K562 (cell line): ENCODE results near the gene MRPL40. TPM values are rescaled to one million over a fixed set of nuclear protein-coding genes. Genes with fewer than 3 reads are reported as not detected.

Experiments
- ATAC-seq: fragments of 200-7000 bp; cut with Tn5 transposase; 3 replicates; pipeline ENCODE4 v1.9.1; 2020; ENCODE audit warnings: moderate library complexity
- BruUV-seq: library from RNA; stranded (reverse); fragments of 400-500 nt; replicated peaks from 2 replicates; lab custom pipeline; 2021; lab: Mats Ljungman, UMichigan
- CTCF ChIA-PET: fragments of 300-600 bp; formaldehyde crosslinking; extraction: SDS; loops from one replicate; lab custom pipeline; 2021; ENCODE audit warnings: low intra/inter-chr PET ratio; lab: Yijun Ruan, JAX
- POLR2A ChIA-PET: fragments of 300-600, 350-650 bp; sonication (Branson Sonifier 250); formaldehyde crosslinking; extraction: SDS; loops from one replicate; lab custom pipeline; 2021; ENCODE audit warnings: antibody characterized with exemption, inconsistent platforms; lab: Yijun Ruan, JAX
- DNase-seq, 4 experiments: peaks; one replicate each; pipeline versions ENCODE4 v3.0.0 to v3.0.0-alpha.2; 2011 to 2018; ENCODE audit warnings: low spot score in 3 of 4, mixed read lengths in 3 of 4; ENCODE audit errors: extremely low read depth in 1 of 4
- FAIRE-seq: peaks from 2 replicates; lab custom pipeline; 2011; peaks lifted over from hg19 to GRCh38; lab: Jason Lieb, UNC
- H2AFZ ChIP-seq: 2 replicates; pipeline ENCODE4 v1.6.0; 2011; ENCODE audit warnings: low read depth, low read length, control low read depth, inconsistent platforms
- H3K27ac ChIP-seq: fragments of 200-600 bp; 3 replicates; pipeline ENCODE4 v1.8.0; 2011; ENCODE audit warnings: low read depth, mild to moderate bottlenecking, control low read depth, inconsistent platforms, low read length, moderate library complexity, mixed read lengths; ENCODE audit errors: extremely low read depth
- H3K27me3 ChIP-seq, 2 experiments: fragments of 300-600 bp in 1 of 2; 2 replicates in 1 of 2; 3 replicates in 1 of 2; pipeline versions ENCODE4 v1.6.0 to v1.8.0; 2011; ENCODE audit warnings: inconsistent platforms in 2 of 2, low read length in 2 of 2, mild to moderate bottlenecking in 1 of 2, mixed read lengths in 1 of 2, moderate library complexity in 1 of 2; ENCODE audit not compliant: control insufficient read depth in 2 of 2, insufficient read depth in 2 of 2
- H3K36me3 ChIP-seq: fragments of 300-600 bp; 3 replicates; pipeline ENCODE4 v1.8.0; 2011; ENCODE audit warnings: mild to moderate bottlenecking, low read length, inconsistent platforms; ENCODE audit not compliant: control insufficient read depth, insufficient read depth
- H3K4me1 ChIP-seq, 2 experiments: fragments of 200-600 bp in 1 of 2; replicated peaks in 1 of 2; 2 replicates in 1 of 2; 3 replicates in 1 of 2; pipeline versions ENCODE4 v1.5.1 to v1.8.0; 2011; ENCODE audit warnings: inconsistent platforms in 2 of 2, low read length in 2 of 2, mild to moderate bottlenecking in 1 of 2, mixed read lengths in 1 of 2, moderate library complexity in 1 of 2; ENCODE audit not compliant: control insufficient read depth in 2 of 2, insufficient read depth in 2 of 2
- H3K4me2 ChIP-seq: 2 replicates; pipeline ENCODE4 v1.6.1; 2011; ENCODE audit warnings: low read length, control low read depth, inconsistent platforms, mixed read lengths; ENCODE audit not compliant: insufficient read depth
- H3K4me3 ChIP-seq: fragments of 200-600 bp; sonication (generic), shearing (Covaris generic); 2 replicates; pipeline ENCODE4 v1.5.1; 2016; ENCODE audit warnings: control low read depth, inconsistent platforms
- H3K79me2 ChIP-seq: fragments of 200-600 bp; 3 replicates; pipeline ENCODE4 v1.8.0; 2011; ENCODE audit warnings: low read length, inconsistent platforms; ENCODE audit not compliant: control insufficient read depth, insufficient read depth
- H3K9ac ChIP-seq, 2 experiments: 2 replicates each; pipeline versions ENCODE4 v1.6.0 to v1.6.1; 2011; ENCODE audit warnings: low read depth in 2 of 2, low read length in 2 of 2, control low read depth in 1 of 2, inconsistent platforms in 1 of 2, mild to moderate bottlenecking in 1 of 2, mixed read lengths in 1 of 2; ENCODE audit not compliant: insufficient read depth in 1 of 2
- H3K9me1 ChIP-seq: one replicate; pipeline ENCODE4 v1.6.0; 2011; ENCODE audit warnings: inconsistent platforms, mild to moderate bottlenecking, low read length, moderate library complexity; ENCODE audit not compliant: control insufficient read depth, insufficient read depth
- H3K9me3 ChIP-seq: replicated peaks from 2 replicates; pipeline ENCODE4 v1.5.1; 2011; ENCODE audit warnings: low read depth, low read length, inconsistent platforms; ENCODE audit not compliant: control insufficient read depth, insufficient read depth
- H4K20me1 ChIP-seq: replicated peaks from 2 replicates; pipeline ENCODE4 v1.6.1; 2011; ENCODE audit warnings: low read length, inconsistent platforms, mixed read lengths; ENCODE audit not compliant: control insufficient read depth, insufficient read depth
- CBFB ChIP-seq: sonication (generic); formaldehyde crosslinking; IDR thresholded peaks from 2 replicates; pipeline ENCODE4 v1.4.0; 2020; ENCODE audit warnings: mild to moderate bottlenecking, missing genetic modification reagents
- FOXM1 ChIP-seq, 2 experiments: fragments of 450-650 bp in 1 of 2; sonication (generic) in 1 of 2; formaldehyde crosslinking in 1 of 2; IDR thresholded peaks; 2 replicates each; pipeline versions ENCODE4 v1.6.1 to v1.9.0; 2017 to 2022; ENCODE audit warnings: low read depth in 2 of 2, mild to moderate bottlenecking in 2 of 2, missing genetic modification reagents in 1 of 2, moderate library complexity in 1 of 2
- FOXP1 ChIP-seq: sonication (generic); formaldehyde crosslinking; IDR thresholded peaks from 2 replicates; pipeline ENCODE4 v1.8.0; 2022; ENCODE audit warnings: mild to moderate bottlenecking, missing genetic modification reagents
- KDM2B ChIP-seq: fragments of 250-450 bp; sonication (Bioruptor Pico); IDR thresholded peaks from 2 replicates; pipeline ENCODE4 v1.8.0; 2021; ENCODE audit warnings: mild to moderate bottlenecking, moderate library complexity
- MCM7 ChIP-seq, 2 experiments: fragments of 450-650 bp; IDR thresholded peaks; 2 replicates each; pipeline ENCODE4 v1.6.1; 2016 to 2018
- NR2F6 ChIP-seq: fragments of 450-650 bp; formaldehyde crosslinking; IDR thresholded peaks from 2 replicates; pipeline ENCODE4 v1.4.0; 2020; ENCODE audit warnings: mild to moderate bottlenecking
- WGBS: fragments of 100-300 bp; shearing (Covaris generic); methylation state at CpG from one replicate; pipeline ENCODE4 v1.1.6; 2016; ENCODE audit warnings: low coverage, mixed read lengths; ENCODE audit not compliant: insufficient coverage; ENCODE audit errors: missing lambda C conversion rate; 5-methylcytosine and 5-hydroxymethylcytosine counted together
- in situ Hi-C: fragments of 300-500 bp; cut with MboI; formaldehyde crosslinking; loops from 4 replicates; pipeline ENCODE4 v1.15.0; 2018; ENCODE audit warnings: inconsistent platforms, mixed read lengths
- intact Hi-C: fragments of 100-400 bp; cut with micrococcal nuclease; formaldehyde crosslinking; loops from 2 replicates; pipeline ENCODE4 v1.14.2; 2022
- polyA plus RNA-seq, 8 experiments: library from polyadenylated mRNA; depleted of rRNA in 4 of 8; stranded (reverse) in 5 of 8; unstranded in 3 of 8; fragments of >200 nt; fragmentation: Nextera tagmentation in 2 of 8; fragmentation: Illumina TruSeq in 1 of 8; extraction: Ambion mirVana in 2 of 8; extraction: Trizol in 1 of 8; gene quantifications; 2 replicates each; pipeline versions ENCODE4 v1.2.1 to v1.2.3, GENCODE V29; 2011 to 2014; ENCODE audit warnings: inconsistent platforms in 1 of 8, missing spikeins in 1 of 8
- total RNA-seq, 7 experiments: library from RNA; depleted of rRNA in 6 of 7; stranded (reverse); fragments of >200 nt in 6 of 7; fragmentation: Illumina TruSeq in 2 of 7; extraction: Trizol in 2 of 7; gene quantifications; 2 replicates each; pipeline versions ENCODE4 v1.2.1 to v1.2.3, GENCODE V29; 2011 to 2021; ENCODE audit warnings: low replicate concordance in 1 of 7
- TF ChIP-seq, protein P1 (sequence below), 2 experiments: fragments of 450-650 bp in 1 of 2; sonication (generic) in 1 of 2; formaldehyde crosslinking in 1 of 2; IDR thresholded peaks; 2 replicates each; pipeline versions ENCODE4 v1.7.1 to v1.9.0; 2016 to 2022; ENCODE audit warnings: inconsistent platforms in 1 of 2, mild to moderate bottlenecking in 1 of 2, missing genetic modification reagents in 1 of 2

Gene MRPL40
- total and polyA plus RNA-seq, 9 of the 15 experiments (the other 6 are each of a cell fraction or from before 2014, with no cell fraction given): 132 to 652 (median 208) TPM

DNA sequence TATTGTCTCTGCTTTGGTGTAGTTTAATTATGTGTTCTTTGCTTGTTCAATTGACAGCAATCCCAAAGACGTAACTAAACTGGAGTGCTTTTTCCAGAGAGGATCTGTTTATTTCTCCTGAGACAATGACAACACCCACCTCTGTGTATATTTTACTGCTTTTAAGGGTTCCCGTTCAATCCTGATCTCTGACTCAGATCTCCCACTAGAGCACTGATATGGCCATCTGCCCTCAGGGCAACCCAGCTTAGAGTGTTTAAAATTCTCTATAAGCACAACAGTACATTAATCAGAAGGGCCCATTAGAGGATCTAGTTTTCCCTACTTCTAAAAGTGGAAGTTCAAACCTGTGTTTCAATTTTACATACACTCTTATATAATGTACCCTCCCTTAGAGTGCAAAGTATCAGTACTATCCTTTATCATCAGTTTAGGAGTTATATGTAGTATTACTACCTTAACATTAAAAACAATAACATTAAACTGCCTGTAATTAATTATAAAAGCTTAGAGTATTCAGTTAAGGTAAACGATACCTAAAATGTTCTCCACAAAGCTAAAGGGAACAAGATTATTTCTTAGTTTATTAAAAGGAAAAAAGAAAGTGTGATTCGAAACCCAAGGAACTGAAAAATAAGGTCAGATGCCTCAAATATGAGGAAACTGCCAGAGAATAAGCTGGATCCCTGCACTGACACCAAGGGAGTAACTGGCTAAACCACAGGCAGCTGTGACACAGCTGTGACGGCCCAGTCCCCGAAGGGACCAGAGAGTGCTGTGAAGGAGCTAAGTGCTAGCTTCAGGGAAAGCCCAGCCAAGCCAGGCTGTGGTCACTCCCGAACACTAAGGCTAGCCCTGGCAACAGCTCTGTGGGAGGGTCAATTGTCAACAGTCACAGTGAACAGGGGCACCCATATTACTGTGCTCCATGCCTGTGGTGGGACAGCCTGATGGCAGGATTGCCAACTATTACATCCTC lies 31.4 kb downstream of the MRPL40 start (continued):
- peak; percentile 70; the same call in 1 of the 2 replicates for TF ChIP-seq KDM2B (CRISPR knock-in tag)

DNA sequence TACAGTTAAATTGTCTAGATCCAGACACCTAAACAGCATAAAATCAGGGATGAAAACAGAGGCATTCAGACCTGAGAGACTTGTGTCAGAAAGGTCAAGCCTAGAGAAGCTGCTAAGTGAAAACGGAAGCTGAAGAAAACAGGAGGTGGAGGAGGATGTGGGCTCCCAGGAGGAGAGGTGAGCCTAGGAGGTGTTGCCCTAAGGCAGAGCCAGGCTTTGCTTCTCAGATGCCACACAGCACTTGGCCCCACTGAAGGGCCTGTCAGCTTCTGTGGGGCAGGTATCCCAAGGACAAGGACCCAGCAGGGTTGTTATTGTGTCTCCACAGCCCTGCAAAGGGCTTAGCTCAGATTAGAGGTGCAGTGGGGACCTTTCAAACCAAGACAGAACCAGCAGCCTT lies 32.2 kb downstream of the MRPL40 start:
- peak in 1 of 4 experiments; percentile 39 for DNase-seq
- POLR2A ChIA-PET: interaction anchor here (0.6 to 13.6 kb wide), 13 partner anchors 9 to 320 kb away, joined by 3 to 148 read pairs (median 6); partner anchors contain the start of genes C22orf39, CDC45, ESS2 and MRPL40
- Histone ChIP-seq H2AFZ (no peak overlapping the region), H3K27me3 (no peaks in the 10 kb centered on the region), H3K4me2 (no peak overlapping the region), H3K9me3 (no peaks in the 10 kb centered on the region), H3K4me3 (no peak overlapping the region), H3K9ac (peak overlapping the region in 1 of 2 experiments; percentile 21; a peak in 1 of 4 replicates), H3K36me3 (peaks cover 98% of the 10 kb centered on the region), H3K79me2 (no peaks in the 10 kb centered on the region), H3K27ac (no peak overlapping the region), H4K20me1 (peaks cover 11% of the 10 kb centered on the region), H3K4me1 (no peaks in the 10 kb centered on the region), H3K9me1 (peaks cover 9% of the 10 kb centered on the region)
- CTCF ChIA-PET: no interaction called here
- no TSS peak for BruUV-seq
- no peak for ATAC-seq
- no peak for FAIRE-seq
- 83% methylated on average over 1 of the region's 1 CpG for WGBS
- in situ Hi-C loops: no loop called here
- intact Hi-C loops: no loop called here
- TF ChIP-seq CBFB (CRISPR knock-in tag): 0 out of 2 replicates have a peak, but pooled peaks have one; percentile 10
- TF ChIP-seq, protein P1, sequence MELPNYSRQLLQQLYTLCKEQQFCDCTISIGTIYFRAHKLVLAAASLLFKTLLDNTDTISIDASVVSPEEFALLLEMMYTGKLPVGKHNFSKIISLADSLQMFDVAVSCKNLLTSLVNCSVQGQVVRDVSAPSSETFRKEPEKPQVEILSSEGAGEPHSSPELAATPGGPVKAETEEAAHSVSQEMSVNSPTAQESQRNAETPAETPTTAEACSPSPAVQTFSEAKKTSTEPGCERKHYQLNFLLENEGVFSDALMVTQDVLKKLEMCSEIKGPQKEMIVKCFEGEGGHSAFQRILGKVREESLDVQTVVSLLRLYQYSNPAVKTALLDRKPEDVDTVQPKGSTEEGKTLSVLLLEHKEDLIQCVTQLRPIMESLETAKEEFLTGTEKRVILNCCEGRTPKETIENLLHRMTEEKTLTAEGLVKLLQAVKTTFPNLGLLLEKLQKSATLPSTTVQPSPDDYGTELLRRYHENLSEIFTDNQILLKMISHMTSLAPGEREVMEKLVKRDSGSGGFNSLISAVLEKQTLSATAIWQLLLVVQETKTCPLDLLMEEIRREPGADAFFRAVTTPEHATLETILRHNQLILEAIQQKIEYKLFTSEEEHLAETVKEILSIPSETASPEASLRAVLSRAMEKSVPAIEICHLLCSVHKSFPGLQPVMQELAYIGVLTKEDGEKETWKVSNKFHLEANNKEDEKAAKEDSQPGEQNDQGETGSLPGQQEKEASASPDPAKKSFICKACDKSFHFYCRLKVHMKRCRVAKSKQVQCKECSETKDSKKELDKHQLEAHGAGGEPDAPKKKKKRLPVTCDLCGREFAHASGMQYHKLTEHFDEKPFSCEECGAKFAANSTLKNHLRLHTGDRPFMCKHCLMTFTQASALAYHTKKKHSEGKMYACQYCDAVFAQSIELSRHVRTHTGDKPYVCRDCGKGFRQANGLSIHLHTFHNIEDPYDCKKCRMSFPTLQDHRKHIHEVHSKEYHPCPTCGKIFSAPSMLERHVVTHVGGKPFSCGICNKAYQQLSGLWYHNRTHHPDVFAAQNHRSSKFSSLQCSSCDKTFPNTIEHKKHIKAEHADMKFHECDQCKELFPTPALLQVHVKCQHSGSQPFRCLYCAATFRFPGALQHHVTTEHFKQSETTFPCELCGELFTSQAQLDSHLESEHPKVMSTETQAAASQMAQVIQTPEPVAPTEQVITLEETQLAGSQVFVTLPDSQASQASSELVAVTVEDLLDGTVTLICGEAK (IDR thresholded peaks at IDR 0.05): no peak
- TF ChIP-seq, protein P1 (CRISPR knock-in tag; IDR thresholded peaks at IDR 0.05): 0 out of 2 replicates have a peak, but pooled peaks have one; percentile 37
- TF ChIP-seq FOXP1 (CRISPR knock-in tag): peak; percentile 33; the same call in 1 of the 2 replicates
- 0 out of 2 replicates have a peak, but pooled peaks have one; percentile 40 for TF ChIP-seq NR2F6
- no peak for TF ChIP-seq MCM7 (IDR thresholded peaks at IDR 0.05)
- TF ChIP-seq FOXM1 (IDR thresholded peaks at IDR 0.05; ENCODE audit: low read depth): no peak
- 0 out of 2 replicates have a peak, but pooled peaks have one; percentile 52 for TF ChIP-seq FOXM1 (CRISPR knock-in tag; IDR thresholded peaks at IDR 0.05; ENCODE audit: low read depth)
